ENCODE data around the gene AADACL4. TPM values are rescaled to one million over a fixed set of nuclear protein-coding genes. Genes with fewer than 3 reads are reported as not detected.

Gene AADACL4
- total RNA-seq, 1 donor: not detected

- no peak for TF ChIP-seq CTCF (IDR thresholded peaks at IDR 0.05; ENCODE audit: insufficient read depth, low read length)
- no peak overlapping the region for H3K4me3 ChIP-seq (ENCODE audit: low read depth, low read length)
- no peak for DNase-seq (ENCODE audit: low read depth)
These were observed 60.1 kb downstream of the AADACL4 start for GRCh38 chr1:12703821-12704451.

GRCh38 chr1:12706061-12706460 is 62.2 kb downstream of the AADACL4 start:
- no peak for DNase-seq (ENCODE audit: low read depth)
- TF ChIP-seq CTCF (IDR thresholded peaks at IDR 0.05; ENCODE audit: insufficient read depth, low read length): no peak
- H3K4me3 ChIP-seq (ENCODE audit: low read depth, low read length): no peak overlapping the region

GRCh38 chr1:12708396-12709090 is 64.7 kb downstream of the AADACL4 start:
- no peak for TF ChIP-seq CTCF (IDR thresholded peaks at IDR 0.05; ENCODE audit: insufficient read depth, low read length)
- no peak overlapping the region for H3K4me3 ChIP-seq (ENCODE audit: low read depth, low read length)

GRCh38 chr1:12709091-12709491 is 65.2 kb downstream of the AADACL4 start:
- no peak overlapping the region for H3K4me3 ChIP-seq (ENCODE audit: low read depth, low read length)
- DNase-seq (ENCODE audit: low read depth): peak; percentile 18
- no peak for TF ChIP-seq CTCF (IDR thresholded peaks at IDR 0.05; ENCODE audit: insufficient read depth, low read length)

More at GRCh38 chr1:12708396-12709090, 64.7 kb downstream of the AADACL4 start:
- DNase-seq (ENCODE audit: low read depth): no peak

GRCh38 chr1:12709696-12710095 is 65.8 kb downstream of the AADACL4 start:
- no peak for TF ChIP-seq CTCF (IDR thresholded peaks at IDR 0.05; ENCODE audit: insufficient read depth, low read length)
- no peak overlapping the region for H3K4me3 ChIP-seq (ENCODE audit: low read depth, low read length)
- peak; percentile 1 for DNase-seq (ENCODE audit: low read depth)

- no peak overlapping the region for H3K4me3 ChIP-seq (ENCODE audit: low read depth, low read length)
- no peak for TF ChIP-seq CTCF (IDR thresholded peaks at IDR 0.05; ENCODE audit: insufficient read depth, low read length)
- peak; percentile 21 for DNase-seq (ENCODE audit: low read depth)
These were observed 67.7 kb downstream of the AADACL4 start for GRCh38 chr1:12711536-12711935.

Data from fibroblast of the aortic adventitia (primary cell).